Adrenal gland (tissue), 5 donors: ENCODE data around the gene MYO1E.

Experiments used
- CTCF ChIP-seq, 6 experiments: fragments of 450-650 bp in 4 of 6; fragments of 200-600 bp in 2 of 6; sonication (generic) in 1 of 6; IDR thresholded peaks; 1 replicate in 5 of 6; 2 replicates in 1 of 6; pipeline versions ENCODE4 v1.5.1 to v1.8.0; 2016 to 2021; ENCODE audit warnings: antibody characterized with exemption in 6 of 6, mild to moderate bottlenecking in 2 of 6, moderate library complexity in 1 of 6
- POLR2A ChIP-seq, 2 donors: fragments of 450-650 bp; IDR thresholded peaks; one replicate each; pipeline ENCODE4 v1.6.1; 2017; ENCODE audit warnings: antibody characterized with exemption in 2 of 2, mild to moderate bottlenecking in 2 of 2, moderate library complexity in 1 of 2
- donor health status: DM: no; HTN: no; CAD: no.

- TF ChIP-seq POLR2A (IDR thresholded peaks at IDR 0.05): no peak
- TF ChIP-seq CTCF (IDR thresholded peaks at IDR 0.05): no peak
Measured at GRCh38 chr15:59313641-59314332, 58.9 kb downstream of the MYO1E start.
